OCI-M2 (cell line): ENCODE results near the gene RXRB.
A peak's percentile ranks its signal among the peaks of the same experiment; 100 is the strongest.

Experiments
- DNase-seq: peaks from one replicate; lab custom pipeline; 2025; ENCODE audit not compliant: unreplicated experiment; lab: John Stamatoyannopoulos, UW

The RXRB gene

DNA sequence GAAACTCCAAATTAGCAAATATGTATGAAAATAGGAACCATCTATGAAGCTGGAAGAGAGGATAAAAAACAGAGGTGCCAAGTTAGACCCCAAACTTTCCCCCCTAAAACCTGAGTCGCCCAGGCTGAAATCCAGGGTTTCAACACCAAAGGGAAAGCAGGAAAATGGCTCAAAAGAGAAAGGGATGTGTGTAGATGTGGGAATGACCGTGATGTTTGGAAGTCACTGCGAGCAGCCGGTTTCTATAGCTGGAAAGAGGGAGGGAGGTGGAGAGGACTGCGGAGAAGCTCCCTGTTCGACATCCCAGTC is 12.3 kb upstream of the RXRB start:
- DNase-seq: no peak

DNA sequence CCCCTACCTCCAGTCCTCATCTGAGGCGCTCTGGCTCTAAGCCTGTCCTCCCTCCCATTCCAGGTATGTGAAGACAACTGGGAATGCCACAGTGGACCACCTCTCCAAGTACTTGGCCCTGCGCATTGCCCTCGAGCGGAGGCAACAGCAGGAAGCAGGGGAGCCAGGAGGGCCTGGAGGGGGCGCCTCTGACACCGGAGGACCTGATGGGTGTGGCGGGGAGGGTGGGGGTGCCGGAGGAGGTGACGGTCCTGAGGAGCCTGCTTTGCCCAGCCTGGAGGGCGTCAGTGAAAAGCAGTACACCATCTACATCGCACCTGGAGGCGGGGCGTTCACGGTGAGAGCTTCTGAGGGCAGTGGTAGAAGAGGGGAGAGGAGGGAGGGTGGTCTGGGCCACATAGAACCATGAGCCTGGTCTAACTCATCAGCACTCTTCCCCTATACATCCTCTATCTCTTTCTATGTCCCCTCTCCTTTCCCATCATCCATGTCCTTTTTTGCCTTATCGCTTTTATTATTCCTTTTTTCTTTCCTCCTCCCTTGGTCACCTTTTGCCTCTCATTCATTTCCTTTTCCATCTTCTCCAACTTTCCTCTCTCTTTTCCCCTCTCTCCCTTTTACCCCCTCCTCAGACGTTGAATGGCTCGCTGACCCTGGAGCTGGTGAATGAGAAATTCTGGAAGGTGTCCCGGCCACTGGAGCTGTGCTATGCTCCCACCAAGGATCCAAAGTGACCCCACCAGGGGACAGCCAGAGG is 11.4 kb upstream of the RXRB start:
- no peak for DNase-seq

DNA sequence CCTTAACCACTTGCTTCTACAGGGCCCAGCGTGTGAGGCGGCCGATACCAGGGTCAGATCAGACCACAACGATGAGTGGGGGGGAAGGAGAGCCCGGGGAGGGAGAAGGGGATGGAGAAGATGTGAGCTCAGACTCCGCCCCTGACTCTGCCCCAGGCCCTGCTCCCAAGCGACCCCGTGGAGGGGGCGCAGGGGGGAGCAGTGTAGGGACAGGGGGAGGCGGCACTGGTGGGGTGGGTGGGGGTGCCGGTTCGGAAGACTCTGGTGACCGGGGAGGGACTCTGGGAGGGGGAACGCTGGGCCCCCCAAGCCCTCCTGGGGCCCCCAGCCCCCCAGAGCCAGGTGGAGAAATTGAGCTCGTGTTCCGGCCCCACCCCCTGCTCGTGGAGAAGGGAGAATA is 10.7 kb upstream of the RXRB start:
- DNase-seq: no peak

DNA sequence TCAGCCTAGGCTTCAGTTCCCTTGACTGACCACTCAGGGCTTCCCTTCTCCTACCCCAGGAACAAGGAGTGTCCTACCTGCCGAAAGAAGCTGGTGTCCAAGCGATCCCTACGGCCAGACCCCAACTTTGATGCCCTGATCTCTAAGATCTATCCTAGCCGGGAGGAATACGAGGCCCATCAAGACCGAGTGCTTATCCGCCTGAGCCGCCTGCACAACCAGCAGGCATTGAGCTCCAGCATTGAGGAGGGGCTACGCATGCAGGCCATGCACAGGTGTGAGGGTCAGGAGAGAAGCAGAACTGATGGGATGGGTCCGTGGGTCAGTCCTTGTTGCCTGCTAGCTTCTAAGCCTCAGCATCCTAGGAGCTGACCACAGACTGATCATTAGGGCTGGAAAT is 9.4 kb upstream of the RXRB start:
- no peak for DNase-seq

DNA sequence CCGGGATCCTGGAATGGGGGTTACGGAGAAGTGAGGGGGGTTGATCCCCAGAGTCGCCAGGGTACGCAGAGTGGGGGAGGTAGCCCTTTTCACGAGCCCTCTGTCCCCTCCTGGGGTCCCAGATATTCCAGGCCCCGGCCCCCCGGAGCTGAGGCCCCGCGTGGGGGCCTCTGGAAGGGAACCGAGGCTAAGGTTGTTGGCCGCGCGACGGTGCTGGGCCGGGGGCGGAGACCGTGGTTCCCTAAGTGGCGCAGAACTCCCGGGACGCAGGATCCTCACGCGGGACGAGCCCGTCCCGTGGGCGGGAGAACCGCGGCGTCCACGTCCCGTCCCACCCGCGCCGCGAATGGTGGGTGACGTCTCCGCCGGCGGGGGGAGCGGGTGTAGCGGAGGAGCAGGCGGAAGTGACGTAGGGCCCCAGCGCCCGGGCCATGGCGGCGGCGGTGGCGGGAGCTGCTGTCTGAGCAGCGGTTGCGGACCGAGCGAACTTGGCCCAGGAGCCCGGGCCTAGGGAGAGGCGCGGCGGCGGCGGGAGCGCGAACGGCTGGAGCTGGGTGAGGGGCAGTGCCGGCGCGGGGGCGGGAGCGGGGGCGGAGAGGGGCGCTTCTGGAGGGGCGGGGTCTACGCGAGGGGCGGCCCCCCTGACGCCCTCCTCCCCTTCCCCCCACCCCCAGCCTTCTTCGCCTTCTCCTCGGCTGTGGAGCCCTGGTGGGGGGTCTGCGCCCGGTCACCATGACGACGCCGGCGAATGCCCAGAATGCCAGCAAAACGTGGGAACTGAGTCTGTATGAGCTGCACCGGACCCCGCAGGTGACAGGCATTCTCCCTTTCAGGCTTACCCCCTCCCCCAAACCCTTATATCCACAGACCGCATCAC is 7.9 kb upstream of the RXRB start, which contains the start of gene RING1:
TSS of gene RING1 (plus strand) at position 410 of the 877 bp plus-strand sequence. CDS start at position 733, 323 bp downstream.
- no peak for DNase-seq

DNA sequence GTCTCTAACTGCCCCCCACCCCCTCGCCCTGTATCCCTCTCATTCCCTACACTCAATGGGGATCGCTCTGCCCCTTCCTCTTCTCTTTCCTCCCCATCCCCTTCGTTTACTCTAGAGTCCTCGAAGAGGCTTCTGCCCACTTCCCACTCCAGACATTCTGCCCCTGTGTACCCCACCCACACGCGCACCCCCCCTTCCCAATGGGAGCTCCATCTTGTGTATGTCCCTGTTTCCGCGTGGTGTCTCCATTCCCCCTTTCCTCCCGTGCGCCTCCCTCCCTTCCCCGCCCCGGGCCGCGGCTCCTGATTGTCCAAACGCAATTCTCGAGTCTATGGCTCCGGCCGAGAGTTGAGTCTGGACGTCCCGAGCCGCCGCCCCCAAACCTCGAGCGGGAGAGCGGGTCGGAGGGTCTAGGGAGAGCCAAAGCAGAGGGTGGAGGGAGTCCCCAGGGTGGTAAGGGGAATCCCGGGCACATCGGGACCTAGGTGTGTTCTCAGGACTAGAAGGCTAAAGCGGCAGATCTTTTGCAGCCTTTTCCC is 7.2 kb upstream of the RXRB start:
- DNase-seq: no peak

DNA sequence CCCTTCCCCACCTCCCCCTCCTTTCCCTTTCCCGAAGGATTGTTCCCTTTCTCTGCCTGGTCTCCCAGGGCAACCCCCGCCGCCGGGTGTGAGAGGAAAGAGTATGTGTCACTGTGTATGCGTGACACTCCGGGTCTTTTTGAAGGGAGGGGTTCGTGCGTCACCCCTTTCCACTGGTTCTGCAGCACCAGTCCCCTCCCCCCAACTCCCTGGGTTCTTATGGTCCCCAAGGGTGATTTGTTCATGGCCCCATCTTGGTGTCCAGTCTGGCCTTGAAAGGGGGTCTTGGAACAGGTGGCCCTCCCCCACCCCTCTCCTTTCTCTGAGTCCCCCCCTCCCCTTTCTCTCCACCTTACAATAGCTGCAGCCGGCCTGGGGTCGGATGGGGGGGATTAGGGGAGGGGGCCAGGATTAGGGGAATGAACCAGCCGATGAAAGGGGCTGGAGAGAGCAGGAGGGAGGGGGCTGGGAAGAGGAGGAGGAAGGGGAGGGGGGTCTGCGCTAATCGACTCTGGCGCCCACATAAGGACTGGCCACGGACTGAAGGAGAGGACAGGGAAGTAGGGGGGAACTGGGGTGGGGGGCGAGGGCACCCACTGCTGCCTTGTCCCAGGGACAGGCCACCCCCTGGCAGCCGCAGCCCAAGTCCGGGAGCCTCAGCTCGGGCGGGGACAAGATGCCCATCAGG is 6.5 kb upstream of the RXRB start:
- DNase-seq: no peak

DNA sequence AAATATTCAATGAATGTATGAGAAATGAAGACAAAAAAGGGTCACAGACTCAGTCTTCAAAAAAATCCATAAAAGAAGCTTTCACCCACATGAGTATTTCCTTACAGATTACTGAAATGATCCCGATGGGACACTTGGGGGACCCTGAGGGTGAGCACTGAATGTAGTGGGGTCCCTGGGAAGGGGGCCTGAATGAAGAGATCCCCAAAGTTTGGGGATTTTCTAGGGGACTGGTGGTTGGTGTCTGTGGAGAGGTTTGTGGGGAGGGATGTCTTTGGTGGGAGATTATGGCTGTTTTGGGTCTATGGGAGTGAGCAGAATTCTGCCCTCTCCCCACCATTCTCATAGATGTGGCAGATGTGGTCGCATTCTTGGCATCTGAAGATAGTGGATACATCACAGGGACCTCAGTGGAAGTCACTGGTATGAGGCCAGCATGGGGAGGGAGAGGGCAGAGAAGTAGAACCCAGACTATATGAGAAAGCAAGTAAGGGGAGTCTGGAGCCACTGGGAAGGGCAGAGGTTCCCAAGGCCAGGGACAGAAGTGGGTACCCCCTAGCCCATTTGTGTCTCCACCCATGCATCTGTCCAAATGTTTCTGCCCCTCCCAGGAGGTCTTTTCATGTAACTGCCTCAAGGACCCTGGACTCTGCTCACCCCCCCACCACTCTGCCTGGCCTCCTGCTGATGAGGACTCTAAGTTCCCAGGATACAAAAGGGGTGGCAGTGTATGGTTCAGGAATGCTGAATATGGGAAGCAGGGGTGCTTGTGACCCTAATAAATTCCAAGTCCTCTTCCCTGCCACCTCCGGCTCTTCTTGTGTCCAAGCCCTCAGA is 5.8 kb upstream of the RXRB start:
- DNase-seq: no peak

DNA sequence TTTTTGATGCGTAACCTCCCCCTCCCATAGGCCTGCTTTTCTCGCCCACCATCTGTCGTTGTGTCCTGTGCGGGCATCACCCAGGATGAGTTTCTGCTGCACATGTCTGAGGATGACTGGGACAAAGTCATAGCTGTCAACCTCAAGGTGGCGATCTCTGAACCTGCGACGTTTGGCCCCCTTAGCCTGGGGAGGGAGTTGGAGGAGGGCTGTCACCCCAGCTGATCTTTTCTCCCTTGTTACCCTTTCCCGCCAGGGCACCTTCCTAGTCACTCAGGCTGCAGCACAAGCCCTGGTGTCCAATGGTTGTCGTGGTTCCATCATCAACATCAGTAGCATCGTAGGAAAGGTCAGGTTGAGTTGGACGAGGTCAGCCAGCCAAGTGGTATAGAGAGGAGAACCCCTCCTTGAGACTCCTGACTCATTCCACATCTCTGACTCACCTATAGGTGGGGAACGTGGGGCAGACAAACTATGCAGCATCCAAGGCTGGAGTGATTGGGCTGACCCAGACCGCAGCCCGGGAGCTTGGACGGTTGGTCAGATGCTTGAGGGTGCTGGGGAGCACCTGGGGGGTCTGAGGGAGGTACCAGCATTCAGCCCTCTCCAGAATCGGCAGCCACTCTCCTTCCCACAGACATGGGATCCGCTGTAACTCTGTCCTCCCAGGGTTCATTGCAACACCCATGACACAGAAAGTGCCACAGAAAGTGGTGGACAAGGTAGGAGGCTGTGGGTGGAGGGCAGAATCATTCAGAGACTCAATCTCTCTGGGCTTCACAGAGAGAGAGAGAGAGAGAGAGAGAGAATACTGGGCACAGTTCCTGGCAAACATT is 4.9 kb upstream of the RXRB start:
- DNase-seq: no peak

DNA sequence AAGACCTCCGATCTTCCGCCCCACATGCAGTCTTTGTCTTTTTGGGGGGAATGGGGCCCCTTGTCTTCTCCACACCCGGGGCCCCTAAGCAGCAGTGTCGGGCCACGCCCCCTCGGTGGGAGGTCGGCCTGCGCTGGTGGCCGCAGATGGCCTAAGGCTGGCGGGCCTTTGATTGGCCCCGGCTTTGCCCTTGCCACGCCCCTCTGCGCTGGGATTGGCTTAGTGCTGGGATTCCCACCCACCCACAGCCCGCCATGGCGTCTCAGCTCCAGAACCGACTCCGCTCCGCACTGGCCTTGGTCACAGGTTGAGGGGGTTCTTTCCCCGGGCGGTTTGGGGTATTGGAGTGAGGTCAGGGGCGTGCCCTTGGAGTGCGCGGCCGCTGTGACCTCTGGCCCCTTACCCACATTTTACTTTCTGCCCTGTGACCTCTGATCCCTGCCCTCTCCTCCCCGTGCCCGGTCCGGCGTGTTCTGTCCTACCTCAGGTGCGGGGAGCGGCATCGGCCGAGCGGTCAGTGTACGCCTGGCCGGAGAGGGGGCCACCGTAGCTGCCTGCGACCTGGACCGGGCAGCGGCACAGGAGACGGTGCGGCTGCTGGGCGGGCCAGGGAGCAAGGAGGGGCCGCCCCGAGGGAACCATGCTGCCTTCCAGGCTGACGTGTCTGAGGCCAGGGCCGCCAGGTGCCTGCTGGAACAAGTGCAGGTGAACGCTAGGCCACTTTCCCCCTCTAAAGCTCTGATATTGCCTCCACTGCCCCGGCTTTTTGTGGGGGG is 4.1 kb upstream of the RXRB start, which contains the start of gene HSD17B8:
TSS of gene HSD17B8 (plus strand) at position 241 of the 776 bp plus-strand sequence. CDS start at position 255, 14 bp downstream.
- peak; percentile 46 for DNase-seq

DNA sequence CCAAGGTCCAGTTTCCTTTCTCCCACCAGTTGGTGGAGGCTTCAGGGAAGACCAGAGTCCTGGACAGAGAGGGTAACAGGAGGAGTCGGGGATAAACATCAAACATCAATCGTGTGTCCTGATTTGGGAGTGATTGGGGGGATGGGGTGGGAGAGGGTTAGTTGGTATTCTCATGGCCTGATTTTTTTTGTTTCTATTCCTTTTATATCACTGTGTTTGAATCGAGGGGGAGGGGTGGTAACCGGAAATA is 3.6 kb upstream of the RXRB start:
- no peak for DNase-seq

DNA sequence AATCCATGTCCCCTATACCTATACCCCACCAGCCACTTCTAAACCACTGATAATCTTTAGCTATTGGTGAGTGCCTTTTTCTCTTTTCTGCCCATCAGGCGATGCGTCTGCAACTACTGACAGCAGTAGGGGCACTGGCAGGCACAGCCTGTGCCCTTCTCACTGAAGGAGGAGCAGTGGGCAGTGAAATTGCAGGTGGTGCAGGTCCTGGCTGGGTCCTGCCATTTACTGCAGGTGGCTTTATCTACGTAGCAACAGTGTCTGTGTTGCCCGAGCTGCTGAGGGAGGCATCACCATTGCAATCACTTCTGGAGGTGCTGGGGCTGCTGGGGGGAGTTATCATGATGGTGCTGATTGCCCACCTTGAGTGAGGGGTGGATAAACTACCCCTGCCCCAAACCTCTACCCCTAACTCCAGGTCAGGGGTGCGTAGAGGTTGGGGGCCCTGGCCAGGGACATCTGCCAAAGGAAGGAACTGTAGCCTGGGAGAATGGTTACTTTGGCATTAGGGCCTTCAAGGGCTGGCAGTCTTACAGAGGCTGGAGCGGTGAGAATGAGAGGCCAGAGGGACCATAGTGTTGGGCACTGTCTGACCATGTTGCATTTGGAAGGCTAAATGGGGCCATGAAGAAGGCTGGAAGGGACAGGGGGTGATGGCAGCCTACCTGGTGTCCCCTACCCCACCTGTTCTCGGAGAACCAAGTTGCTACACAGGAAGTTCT is 3.1 kb upstream of the RXRB start:
- no peak for DNase-seq

DNA sequence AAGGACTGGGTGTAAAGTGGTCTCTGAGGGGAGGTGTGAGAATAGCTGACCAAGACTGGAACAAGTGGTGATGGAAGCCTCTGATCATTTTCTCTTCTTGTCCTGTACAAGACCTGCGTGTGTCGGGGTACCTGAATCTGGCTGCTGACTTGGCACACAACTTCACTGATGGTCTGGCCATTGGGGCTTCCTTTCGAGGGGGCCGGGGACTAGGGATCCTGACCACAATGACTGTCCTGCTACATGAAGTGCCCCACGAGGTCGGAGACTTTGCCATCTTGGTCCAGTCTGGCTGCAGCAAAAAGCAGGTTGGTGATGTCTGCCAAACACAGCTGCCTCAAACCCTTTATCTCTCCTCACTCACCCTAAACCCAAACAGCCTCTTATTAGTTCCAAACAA is 2.3 kb upstream of the RXRB start:
- DNase-seq: no peak

DNA sequence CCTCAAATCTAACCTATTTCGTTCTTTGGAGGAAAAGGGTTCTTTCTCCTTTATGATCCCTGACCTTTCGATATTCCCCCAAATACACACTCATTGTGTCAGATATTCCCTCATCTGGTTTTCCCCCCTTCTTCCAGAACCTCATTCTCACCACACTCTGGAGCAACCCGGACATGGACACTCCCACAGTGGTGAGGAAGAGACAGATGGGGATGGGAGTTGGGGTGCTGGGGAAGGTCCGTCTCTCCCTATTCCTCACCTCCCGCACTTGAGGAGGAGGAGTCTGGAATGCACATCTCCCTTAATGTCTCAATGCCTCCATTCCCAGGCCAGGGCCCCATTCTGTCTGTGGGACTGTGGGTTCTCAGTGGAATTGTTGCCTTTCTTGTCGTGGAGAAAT is 1.5 kb upstream of the RXRB start:
- DNase-seq: no peak

DNA sequence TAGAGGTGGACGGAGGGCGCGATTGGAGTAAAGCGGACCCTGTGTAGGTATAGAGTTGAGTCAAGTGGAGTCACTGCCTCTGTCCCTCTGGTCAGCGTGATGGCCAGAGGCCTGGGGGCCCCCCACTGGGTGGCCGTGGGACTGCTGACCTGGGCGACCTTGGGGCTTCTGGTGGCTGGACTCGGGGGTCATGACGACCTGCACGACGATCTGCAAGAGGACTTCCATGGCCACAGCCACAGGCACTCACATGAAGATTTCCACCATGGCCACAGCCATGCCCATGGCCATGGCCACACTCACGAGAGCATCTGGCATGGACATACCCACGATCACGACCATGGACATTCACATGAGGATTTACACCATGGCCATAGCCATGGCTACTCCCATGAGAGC is 681 bp upstream of the RXRB start:
- no peak for DNase-seq

DNA sequence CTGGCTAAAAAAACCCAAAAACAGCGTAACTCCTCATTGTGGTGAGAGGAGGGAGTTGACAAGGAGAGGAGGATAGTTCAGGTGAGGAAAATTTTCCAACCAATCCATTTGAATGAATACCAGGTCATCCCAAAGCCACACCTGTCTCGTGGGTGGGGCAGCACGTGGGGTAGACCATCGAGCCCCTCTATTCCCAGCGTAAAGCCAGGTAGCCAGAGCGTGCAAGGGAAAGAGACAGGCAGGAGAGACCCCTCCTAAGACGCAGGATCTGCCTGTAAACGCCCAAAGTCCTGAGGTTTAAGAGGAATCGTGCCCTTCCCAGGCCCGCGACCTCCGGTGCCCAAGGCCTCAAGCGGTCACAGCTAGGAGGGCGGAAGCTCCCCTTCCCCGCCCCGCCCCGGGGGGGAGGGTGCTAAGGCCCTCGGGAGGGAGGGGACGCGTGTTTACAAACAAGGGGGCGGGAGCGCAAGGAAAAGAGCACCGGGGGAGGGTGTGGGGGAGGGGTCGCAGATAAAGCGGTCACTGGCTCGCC is 712 bp downstream of the RXRB start:
- DNase-seq: peak; percentile 72

DNA sequence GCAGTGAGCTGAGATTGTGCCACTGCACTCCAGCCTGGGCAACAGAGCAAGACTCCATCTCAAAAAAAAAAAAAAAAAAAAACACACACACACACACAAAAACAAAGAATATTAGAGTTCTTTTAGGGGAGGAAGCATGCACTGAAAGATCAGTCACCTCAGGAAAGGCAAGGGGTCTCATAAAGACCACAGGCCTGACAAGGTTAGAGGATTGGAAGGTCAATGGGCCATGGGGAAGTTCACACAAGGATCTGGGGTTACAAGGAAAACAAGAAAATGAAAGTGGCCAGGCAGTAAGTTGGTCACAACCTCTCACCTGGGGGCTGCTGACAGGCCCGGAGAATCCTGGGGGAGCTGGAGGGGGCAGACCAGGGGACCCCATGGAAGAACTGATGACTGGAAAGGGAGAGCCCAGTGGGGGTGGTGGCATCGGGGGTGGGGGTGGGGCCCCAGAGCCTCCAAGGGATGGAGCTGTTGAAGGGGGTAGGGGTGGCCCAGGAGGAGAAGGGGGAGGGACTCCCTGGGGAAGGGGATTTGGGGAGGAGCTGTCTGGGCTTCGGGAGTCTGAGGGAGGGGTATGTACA is 1.5 kb downstream of the RXRB start:
- no peak for DNase-seq
